Measurements from ENCODE around the gene GAS2L2.

GAS2L2 gene

DNA sequence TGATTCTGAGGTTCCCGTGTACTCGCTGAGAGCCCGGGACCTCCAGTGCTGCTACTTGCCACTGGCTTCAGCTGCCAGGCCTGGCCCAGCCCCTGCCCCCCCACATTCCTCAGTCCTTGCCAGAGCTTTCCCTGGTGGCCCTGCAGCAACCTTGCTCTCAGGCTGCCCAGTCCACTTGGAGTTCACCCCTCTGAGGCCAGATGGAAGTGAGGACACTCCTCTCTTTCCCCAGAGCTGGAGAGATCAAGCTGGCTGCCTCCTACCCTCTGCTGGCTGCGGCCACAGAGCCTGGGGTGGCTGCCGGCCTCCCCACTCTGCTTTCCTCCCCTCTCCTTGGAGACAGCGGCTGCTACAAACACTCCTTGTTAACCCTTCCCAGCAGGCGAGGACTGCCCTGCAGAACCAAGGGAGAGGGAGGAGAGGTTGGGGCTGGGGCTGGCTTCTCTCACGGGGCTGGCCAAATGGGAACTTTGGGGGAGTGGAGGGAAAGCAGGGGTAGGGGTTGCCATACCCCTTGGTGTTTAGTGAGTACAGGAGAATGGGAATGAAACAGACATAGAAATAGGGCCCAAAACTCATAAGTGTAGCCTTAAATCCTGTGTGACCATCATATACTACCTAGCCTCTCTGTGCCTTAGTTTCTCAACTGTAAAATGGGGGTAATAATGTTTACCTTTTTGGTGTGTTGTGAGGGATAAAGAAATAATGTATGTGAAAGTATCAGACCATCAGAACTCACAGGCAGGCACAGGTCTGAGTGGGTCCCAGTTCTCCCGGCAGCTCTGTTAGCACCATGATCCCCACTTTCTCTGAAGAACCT lies at the start of gene GAS2L2:
Gene GAS2L2 (minus strand): TSS at position 295 of the 820 bp plus-strand sequence. CDS start 389 bp downstream, outside the sequence.
- peak; percentile 33 for DNase-seq (ENCODE audit: low read depth, low spot score)

- peak; percentile 92 for DNase-seq (ENCODE audit: low read depth, low spot score)
Measured at GRCh38 chr17:35801583-35802224, 48.7 kb upstream of the GAS2L2 start.

DNA sequence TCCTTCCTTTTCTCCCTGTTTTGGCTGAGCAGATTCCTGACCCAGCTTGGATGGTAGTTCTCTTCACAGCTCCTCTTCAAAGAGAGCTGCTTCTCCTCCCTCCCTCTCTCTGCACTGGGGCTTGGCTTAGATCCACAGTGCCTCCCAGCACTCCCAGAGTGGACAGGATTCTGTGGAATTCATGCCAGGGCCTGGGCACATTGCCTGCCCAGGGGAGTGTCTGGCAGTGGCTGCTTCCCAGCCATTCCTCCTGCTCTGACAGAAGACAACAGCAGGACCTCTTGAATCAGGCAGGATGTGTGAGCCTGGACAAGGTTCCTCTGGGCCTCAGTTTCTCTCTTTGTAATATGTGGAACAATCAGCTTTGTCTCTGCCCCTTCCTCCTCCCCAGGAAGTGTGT lies 46.9 kb upstream of the GAS2L2 start:
- DNase-seq (ENCODE audit: low read depth, low spot score) = peak; percentile 95

GRCh38 chr17:35797918-35798317 lies 44.9 kb upstream of the GAS2L2 start:
- no peak for DNase-seq (ENCODE audit: low read depth, low spot score)

GRCh38 chr17:35797370-35797769 lies 44.3 kb upstream of the GAS2L2 start:
- DNase-seq (ENCODE audit: low read depth, low spot score) = no peak

- no peak for DNase-seq (ENCODE audit: low read depth, low spot score)
Measured at GRCh38 chr17:35796942-35797341, 43.9 kb upstream of the GAS2L2 start.

DNA sequence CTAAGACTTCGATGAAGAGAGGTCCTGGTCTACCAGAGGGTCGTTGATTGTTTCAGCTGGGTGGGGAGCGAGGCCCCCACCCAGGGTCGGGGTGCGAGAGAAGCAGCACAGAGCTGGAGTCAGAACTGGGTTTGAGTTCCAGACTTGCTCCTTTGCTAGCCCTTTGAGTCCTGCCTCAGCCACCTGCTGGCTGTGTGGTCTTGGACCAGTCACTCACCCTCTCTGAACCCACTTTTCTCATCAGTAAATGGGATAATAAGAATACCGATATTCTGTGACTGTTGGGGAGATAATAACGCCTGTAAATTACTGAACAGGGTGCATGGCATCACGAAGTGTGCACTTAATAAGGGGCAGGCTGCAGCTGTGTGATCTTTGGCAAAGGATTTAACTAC lies 42.8 kb upstream of the GAS2L2 start:
- no peak for DNase-seq (ENCODE audit: low read depth, low spot score)

GRCh38 chr17:35795007-35795870 lies 42.2 kb upstream of the GAS2L2 start, which contains the start of gene MMP28:
Gene MMP28, minus strand, starts transcription at chr17:35795641. Its CDS starts 264 bp downstream, at chr17:35795377.
- peak; percentile 60 for DNase-seq (ENCODE audit: low read depth, low spot score)

- DNase-seq (ENCODE audit: low read depth, low spot score) = no peak
Measured at GRCh38 chr17:35793257-35793656, 40.2 kb upstream of the GAS2L2 start.

- no peak for DNase-seq (ENCODE audit: low read depth, low spot score)
Measured at GRCh38 chr17:35791681-35792350, 38.8 kb upstream of the GAS2L2 start.

GRCh38 chr17:35790841-35791240 lies 37.8 kb upstream of the GAS2L2 start:
- DNase-seq (ENCODE audit: low read depth, low spot score) = no peak

- DNase-seq (ENCODE audit: low read depth, low spot score) = peak; percentile 74
Measured at GRCh38 chr17:35788477-35789368, 35.7 kb upstream of the GAS2L2 start.

DNA sequence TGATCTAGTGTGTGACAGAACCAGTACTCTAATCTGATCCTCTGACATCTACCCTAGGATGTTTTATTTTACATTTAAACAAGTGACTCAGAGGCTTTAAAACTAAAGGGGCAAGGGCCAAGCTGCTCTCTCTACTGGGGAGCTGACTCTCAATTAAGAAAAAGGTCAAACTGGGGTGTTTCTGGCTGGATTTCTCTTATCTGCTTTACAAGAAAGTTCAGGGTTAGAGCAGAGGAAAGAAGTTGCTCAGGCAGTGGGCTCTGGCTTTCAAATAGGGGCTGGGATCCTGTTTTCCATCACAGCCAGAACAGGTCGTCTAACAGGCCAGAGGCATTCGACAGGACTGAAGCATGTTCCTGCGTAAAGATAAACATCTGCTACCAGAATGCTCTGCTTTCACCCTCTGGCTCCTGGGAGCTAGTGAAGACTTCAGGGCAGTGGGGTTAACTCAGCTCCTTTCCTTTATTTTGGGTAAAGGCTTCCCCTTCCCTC lies 33.9 kb upstream of the GAS2L2 start:
- no peak for DNase-seq (ENCODE audit: low read depth, low spot score)

GRCh38 chr17:35784895-35785294 lies 31.9 kb upstream of the GAS2L2 start:
- no peak for DNase-seq (ENCODE audit: low read depth, low spot score)

- DNase-seq (ENCODE audit: low read depth, low spot score) = no peak
Measured at GRCh38 chr17:35780950-35781349, 27.9 kb upstream of the GAS2L2 start.

DNA sequence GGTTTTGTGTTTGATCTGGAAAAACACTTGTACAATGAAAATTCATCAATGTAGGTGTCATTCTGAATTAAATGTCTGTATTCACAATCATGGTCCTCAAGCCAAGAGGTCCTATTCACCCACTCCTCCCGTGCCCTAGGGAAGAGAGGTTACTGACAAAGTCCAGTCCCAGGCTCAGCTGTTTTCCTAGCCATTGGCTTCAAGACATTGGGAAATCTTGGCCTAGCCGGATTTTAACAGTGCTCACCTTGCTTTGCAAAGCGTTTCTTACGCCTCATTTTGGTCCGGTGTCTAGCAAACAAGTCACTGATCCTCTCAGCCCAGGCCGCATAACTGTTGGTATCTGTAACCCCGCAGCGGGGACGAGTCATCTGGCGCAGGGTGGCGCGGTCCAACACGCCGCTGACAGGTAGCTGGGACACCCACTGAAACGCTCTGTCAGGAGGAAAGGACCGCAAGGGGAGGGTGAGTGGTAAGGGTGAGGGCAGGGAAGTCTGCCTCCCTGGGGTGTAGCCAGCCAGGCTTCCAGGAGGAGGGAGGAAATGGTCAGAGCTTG lies 25.7 kb upstream of the GAS2L2 start:
- no peak for DNase-seq (ENCODE audit: low read depth, low spot score)

GRCh38 chr17:35775583-35775982 lies 22.5 kb upstream of the GAS2L2 start:
- peak; percentile 15 for DNase-seq (ENCODE audit: low read depth, low spot score)

DNA sequence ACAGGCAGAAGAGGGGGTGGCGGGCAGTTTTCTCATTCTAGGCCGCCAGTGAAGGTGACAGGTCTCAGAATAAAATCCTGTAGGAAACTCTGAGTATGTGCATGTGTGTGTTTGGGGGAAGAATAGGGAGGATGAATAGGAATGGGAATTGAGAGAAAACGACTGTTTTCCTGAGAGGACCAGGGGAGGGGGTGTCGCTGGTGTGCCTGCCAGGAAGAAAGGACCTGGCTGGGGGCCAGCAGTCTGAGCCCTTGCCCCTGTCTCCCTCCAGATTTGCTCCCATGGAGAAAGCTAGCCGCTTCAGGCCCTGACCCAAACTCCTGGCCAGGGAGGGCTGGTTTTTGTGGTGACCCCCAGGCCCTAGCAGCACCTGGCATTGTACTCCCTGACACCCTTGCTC lies 22.0 kb upstream of the GAS2L2 start:
- peak; percentile 42 for DNase-seq (ENCODE audit: low read depth, low spot score)

- peak; percentile 94 for DNase-seq (ENCODE audit: low read depth, low spot score)
Measured at GRCh38 chr17:35774499-35774898, 21.5 kb upstream of the GAS2L2 start.
